ENCODE data around the gene CXorf49.
"Not testable (repeated sequence)": the region's sequence is repeated elsewhere in the genome, so short reads cannot be mapped to it uniquely, and the experiment has no call there.

Gene CXorf49

GRCh38 chrX:71718185-71718584 lies at the start of gene CXorf49:
Gene CXorf49, minus strand, starts transcription at chrX:71718285. Its CDS starts 134 bp downstream, at chrX:71718151.
- H3K9me3 ChIP-seq (ENCODE audit: insufficient read depth, low read depth, low read length); H3K4me1 ChIP-seq (ENCODE audit: insufficient read depth, low read length, poor library complexity, severe bottlenecking); H3K9ac ChIP-seq (ENCODE audit: low read depth, low read length, poor library complexity, severe bottlenecking); H3K4me2 ChIP-seq (ENCODE audit: low read depth, low read length, poor library complexity, severe bottlenecking); H4K20me1 ChIP-seq (ENCODE audit: insufficient read depth, low read length, poor library complexity, severe bottlenecking); H3K4me3 ChIP-seq (ENCODE audit: low read length, poor library complexity, severe bottlenecking); H2AFZ ChIP-seq (ENCODE audit: low read length); H3F3A ChIP-seq (ENCODE audit: low read depth); H3K9me2 ChIP-seq (replicated peaks; ENCODE audit: low read depth, low read length); H3K36me3 ChIP-seq (ENCODE audit: insufficient read depth, low read length); H3K27me3 ChIP-seq (ENCODE audit: insufficient read depth, low read length, poor library complexity, severe bottlenecking); H3K79me2 ChIP-seq (ENCODE audit: insufficient read depth, low read length): not testable (repeated sequence)

DNA sequence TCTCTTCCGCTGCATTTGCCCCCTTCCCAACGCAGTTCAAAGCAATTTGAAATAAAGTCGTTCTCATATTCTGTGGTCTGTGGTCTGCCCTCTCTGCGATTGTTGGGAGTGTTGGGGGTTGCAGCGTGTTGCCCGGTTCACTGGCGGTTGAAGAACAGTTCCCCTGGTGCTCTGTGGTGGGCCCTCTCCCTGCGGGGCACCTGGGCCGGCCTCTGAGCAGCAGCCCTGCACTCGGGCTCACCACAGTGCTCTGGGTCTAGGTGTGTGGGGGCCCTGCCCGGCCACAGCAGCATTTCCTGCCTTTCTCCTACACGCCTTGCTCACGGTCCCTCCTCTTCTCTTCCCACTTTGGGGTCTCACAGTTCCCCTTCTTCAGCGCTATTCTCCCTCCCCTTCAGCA lies 49.0 kb upstream of the CXorf49 start:
- H2AFZ ChIP-seq (ENCODE audit: low read length); H3K79me2 ChIP-seq (ENCODE audit: insufficient read depth, low read length); H3K9me3 ChIP-seq (ENCODE audit: insufficient read depth, low read depth, low read length); H3K4me1 ChIP-seq (ENCODE audit: insufficient read depth, low read length, poor library complexity, severe bottlenecking); H3K27me3 ChIP-seq (ENCODE audit: insufficient read depth, low read length, poor library complexity, severe bottlenecking); H3K9me2 ChIP-seq (replicated peaks; ENCODE audit: low read depth, low read length); H3F3A ChIP-seq (ENCODE audit: low read depth); H4K20me1 ChIP-seq (ENCODE audit: insufficient read depth, low read length, poor library complexity, severe bottlenecking); H3K36me3 ChIP-seq (ENCODE audit: insufficient read depth, low read length); H3K9ac ChIP-seq (ENCODE audit: low read depth, low read length, poor library complexity, severe bottlenecking); H3K4me3 ChIP-seq (ENCODE audit: low read length, poor library complexity, severe bottlenecking); H3K4me2 ChIP-seq (ENCODE audit: low read depth, low read length, poor library complexity, severe bottlenecking): not testable (repeated sequence)

- not testable (repeated sequence) for H3K79me2 ChIP-seq (ENCODE audit: insufficient read depth, low read length); H3K4me2 ChIP-seq (ENCODE audit: low read depth, low read length, poor library complexity, severe bottlenecking); H3K4me3 ChIP-seq (ENCODE audit: low read length, poor library complexity, severe bottlenecking); H3K36me3 ChIP-seq (ENCODE audit: insufficient read depth, low read length); H3K9me2 ChIP-seq (replicated peaks; ENCODE audit: low read depth, low read length); H3K27me3 ChIP-seq (ENCODE audit: insufficient read depth, low read length, poor library complexity, severe bottlenecking); H4K20me1 ChIP-seq (ENCODE audit: insufficient read depth, low read length, poor library complexity, severe bottlenecking); H3K9me3 ChIP-seq (ENCODE audit: insufficient read depth, low read depth, low read length); H3K4me1 ChIP-seq (ENCODE audit: insufficient read depth, low read length, poor library complexity, severe bottlenecking); H3K9ac ChIP-seq (ENCODE audit: low read depth, low read length, poor library complexity, severe bottlenecking); H2AFZ ChIP-seq (ENCODE audit: low read length); H3F3A ChIP-seq (ENCODE audit: low read depth)
These were observed 47.5 kb upstream of the CXorf49 start for GRCh38 chrX:71765613-71766012.

DNA sequence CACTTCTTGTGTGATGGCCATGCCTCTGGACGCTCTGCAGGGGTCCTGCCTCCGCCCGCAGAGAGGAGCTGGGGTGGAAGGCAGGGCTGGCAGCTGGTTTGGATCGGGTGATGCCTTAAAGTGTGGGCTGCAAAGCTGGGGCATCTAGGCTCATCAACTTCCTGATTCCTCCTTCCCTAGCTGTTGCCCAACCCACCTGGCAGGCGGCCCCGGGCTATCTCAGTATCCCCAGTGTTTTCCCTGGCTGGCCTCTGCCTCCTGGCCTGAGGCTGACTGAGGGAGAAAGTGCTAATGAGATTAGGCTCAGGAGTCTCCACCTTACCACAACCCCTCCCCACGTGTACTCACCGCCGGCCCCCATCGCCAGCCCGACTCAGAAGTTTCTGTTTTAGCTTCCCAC lies 46.7 kb upstream of the CXorf49 start:
- H3F3A ChIP-seq (ENCODE audit: low read depth); H3K9me2 ChIP-seq (replicated peaks; ENCODE audit: low read depth, low read length): not testable (repeated sequence)

GRCh38 chrX:71763049-71763448 lies 45.0 kb upstream of the CXorf49 start, which contains the start of gene CXorf49B:
Gene CXorf49B, plus strand, starts transcription at chrX:71763349. Its CDS starts 75 bp downstream, at chrX:71763424.
- H3K79me2 ChIP-seq (ENCODE audit: insufficient read depth, low read length); H3K4me3 ChIP-seq (ENCODE audit: low read length, poor library complexity, severe bottlenecking); H4K20me1 ChIP-seq (ENCODE audit: insufficient read depth, low read length, poor library complexity, severe bottlenecking); H3K36me3 ChIP-seq (ENCODE audit: insufficient read depth, low read length); H3K4me2 ChIP-seq (ENCODE audit: low read depth, low read length, poor library complexity, severe bottlenecking); H3F3A ChIP-seq (ENCODE audit: low read depth); H2AFZ ChIP-seq (ENCODE audit: low read length); H3K9me3 ChIP-seq (ENCODE audit: insufficient read depth, low read depth, low read length); H3K4me1 ChIP-seq (ENCODE audit: insufficient read depth, low read length, poor library complexity, severe bottlenecking); H3K9me2 ChIP-seq (replicated peaks; ENCODE audit: low read depth, low read length); H3K9ac ChIP-seq (ENCODE audit: low read depth, low read length, poor library complexity, severe bottlenecking); H3K27me3 ChIP-seq (ENCODE audit: insufficient read depth, low read length, poor library complexity, severe bottlenecking): not testable (repeated sequence)

More for the DNA sequence above, 46.7 kb upstream of the CXorf49 start:
- not testable (repeated sequence) for H3K4me3 ChIP-seq (ENCODE audit: low read length, poor library complexity, severe bottlenecking); H3K4me1 ChIP-seq (ENCODE audit: insufficient read depth, low read length, poor library complexity, severe bottlenecking); H4K20me1 ChIP-seq (ENCODE audit: insufficient read depth, low read length, poor library complexity, severe bottlenecking); H3K4me2 ChIP-seq (ENCODE audit: low read depth, low read length, poor library complexity, severe bottlenecking); H3K79me2 ChIP-seq (ENCODE audit: insufficient read depth, low read length); H3K9ac ChIP-seq (ENCODE audit: low read depth, low read length, poor library complexity, severe bottlenecking); H3K27me3 ChIP-seq (ENCODE audit: insufficient read depth, low read length, poor library complexity, severe bottlenecking); H3K9me3 ChIP-seq (ENCODE audit: insufficient read depth, low read depth, low read length); H2AFZ ChIP-seq (ENCODE audit: low read length); H3K36me3 ChIP-seq (ENCODE audit: insufficient read depth, low read length)

DNA sequence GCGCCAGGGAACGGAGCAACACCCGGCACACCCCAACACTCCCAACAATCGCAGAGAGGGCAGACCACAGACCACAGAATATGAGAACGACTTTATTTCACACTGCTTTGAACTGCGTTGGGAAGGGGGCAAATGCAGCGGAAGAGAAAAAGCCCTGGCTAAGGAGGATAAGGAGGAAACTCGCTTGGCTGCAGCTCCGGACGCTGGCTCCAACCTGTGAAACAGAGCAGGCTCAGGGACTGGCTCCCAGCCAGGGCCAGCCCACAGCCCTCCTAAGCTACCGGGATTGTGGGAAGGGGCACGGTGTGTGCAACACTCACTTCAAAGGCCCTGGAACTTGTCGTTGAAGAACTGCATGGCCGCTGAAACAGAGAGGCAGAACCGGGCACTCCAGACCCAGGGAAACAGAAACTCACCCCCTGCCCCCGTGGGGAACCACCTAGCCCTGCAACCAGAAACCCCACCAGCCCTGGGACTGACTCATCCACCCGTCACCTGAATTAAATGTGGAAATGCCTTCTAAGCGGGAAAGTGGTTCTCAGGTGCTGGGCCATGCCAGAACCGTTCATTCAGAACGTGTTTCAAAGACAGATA lies 42.7 kb upstream of the CXorf49 start:
- H3K79me2 ChIP-seq (ENCODE audit: insufficient read depth, low read length); H3K36me3 ChIP-seq (ENCODE audit: insufficient read depth, low read length); H3K4me3 ChIP-seq (ENCODE audit: low read length, poor library complexity, severe bottlenecking); H3K9me3 ChIP-seq (ENCODE audit: insufficient read depth, low read depth, low read length); H3K9ac ChIP-seq (ENCODE audit: low read depth, low read length, poor library complexity, severe bottlenecking); H2AFZ ChIP-seq (ENCODE audit: low read length); H3K4me2 ChIP-seq (ENCODE audit: low read depth, low read length, poor library complexity, severe bottlenecking); H3K27me3 ChIP-seq (ENCODE audit: insufficient read depth, low read length, poor library complexity, severe bottlenecking); H3K4me1 ChIP-seq (ENCODE audit: insufficient read depth, low read length, poor library complexity, severe bottlenecking); H4K20me1 ChIP-seq (ENCODE audit: insufficient read depth, low read length, poor library complexity, severe bottlenecking); H3K9me2 ChIP-seq (replicated peaks; ENCODE audit: low read depth, low read length); H3F3A ChIP-seq (ENCODE audit: low read depth): not testable (repeated sequence)

DNA sequence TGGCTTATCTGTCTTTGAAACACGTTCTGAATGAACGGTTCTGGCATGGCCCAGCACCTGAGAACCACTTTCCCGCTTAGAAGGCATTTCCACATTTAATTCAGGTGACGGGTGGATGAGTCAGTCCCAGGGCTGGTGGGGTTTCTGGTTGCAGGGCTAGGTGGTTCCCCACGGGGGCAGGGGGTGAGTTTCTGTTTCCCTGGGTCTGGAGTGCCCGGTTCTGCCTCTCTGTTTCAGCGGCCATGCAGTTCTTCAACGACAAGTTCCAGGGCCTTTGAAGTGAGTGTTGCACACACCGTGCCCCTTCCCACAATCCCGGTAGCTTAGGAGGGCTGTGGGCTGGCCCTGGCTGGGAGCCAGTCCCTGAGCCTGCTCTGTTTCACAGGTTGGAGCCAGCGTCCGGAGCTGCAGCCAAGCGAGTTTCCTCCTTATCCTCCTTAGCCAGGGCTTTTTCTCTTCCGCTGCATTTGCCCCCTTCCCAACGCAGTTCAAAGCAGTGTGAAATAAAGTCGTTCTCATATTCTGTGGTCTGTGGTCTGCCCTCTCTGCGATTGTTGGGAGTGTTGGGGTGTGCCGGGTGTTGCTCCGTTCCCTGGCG lies 2.3 kb upstream of the CXorf49 start:
- H3K4me1 ChIP-seq (ENCODE audit: insufficient read depth, low read length, poor library complexity, severe bottlenecking); H4K20me1 ChIP-seq (ENCODE audit: insufficient read depth, low read length, poor library complexity, severe bottlenecking); H3K9ac ChIP-seq (ENCODE audit: low read depth, low read length, poor library complexity, severe bottlenecking); H2AFZ ChIP-seq (ENCODE audit: low read length); H3K79me2 ChIP-seq (ENCODE audit: insufficient read depth, low read length); H3F3A ChIP-seq (ENCODE audit: low read depth); H3K9me3 ChIP-seq (ENCODE audit: insufficient read depth, low read depth, low read length); H3K4me3 ChIP-seq (ENCODE audit: low read length, poor library complexity, severe bottlenecking); H3K36me3 ChIP-seq (ENCODE audit: insufficient read depth, low read length); H3K27me3 ChIP-seq (ENCODE audit: insufficient read depth, low read length, poor library complexity, severe bottlenecking); H3K4me2 ChIP-seq (ENCODE audit: low read depth, low read length, poor library complexity, severe bottlenecking); H3K9me2 ChIP-seq (replicated peaks; ENCODE audit: low read depth, low read length): not testable (repeated sequence)
